SU-DHL-6 (cell line): ENCODE results near the gene C19orf25.

Experiments
- H2AFZ ChIP-seq: fragments of 200-600 bp; sonication (generic); 2 replicates; pipeline ENCODE4 v1.6.1; 2014; ENCODE audit warnings: low read depth, mild to moderate bottlenecking, moderate library complexity, mixed read lengths, antibody characterized with exemption, low read length; ENCODE audit not compliant: severe bottlenecking
- H3F3A ChIP-seq: fragments of 200-600 bp; shearing (Covaris generic); 2 replicates; pipeline ENCODE4 v1.6.0; 2016; ENCODE audit warnings: antibody characterized with exemption, mild to moderate bottlenecking; ENCODE audit not compliant: insufficient read depth
- H3K27ac ChIP-seq: fragments of 200-600 bp; sonication (generic); 2 replicates; pipeline ENCODE4 v1.5.1; 2016; ENCODE audit warnings: low read depth, mild to moderate bottlenecking, low read length, moderate library complexity, mixed read lengths
- H3K27me3 ChIP-seq: fragments of 200-600 bp; sonication (generic), shearing (Covaris generic); 2 replicates; pipeline ENCODE4 v1.6.0; 2014; ENCODE audit warnings: mild to moderate bottlenecking, low read length
- H3K36me3 ChIP-seq: fragments of 200-600 bp; sonication (generic); 2 replicates; pipeline ENCODE4 v1.6.1; 2014; ENCODE audit warnings: mild to moderate bottlenecking, low read length, mixed read lengths
- H3K4me2 ChIP-seq: fragments of 300-600, 200-600 bp; shearing (Covaris generic), sonication (generic); 2 replicates; pipeline ENCODE4 v1.6.0; 2014; ENCODE audit warnings: low read length, low read depth, mild to moderate bottlenecking; ENCODE audit not compliant: poor library complexity, severe bottlenecking
- H3K4me3 ChIP-seq: fragments of 200-600 bp; sonication (generic); 2 replicates; pipeline ENCODE4 v1.5.1; 2014; ENCODE audit warnings: antibody characterized with exemption, low read length, mild to moderate bottlenecking, mixed read lengths; ENCODE audit not compliant: insufficient read depth, poor library complexity, severe bottlenecking
- H3K79me2 ChIP-seq: fragments of 200-600 bp; sonication (generic); 2 replicates; pipeline ENCODE4 v1.6.1; 2014; ENCODE audit warnings: mild to moderate bottlenecking, low read length, moderate library complexity; ENCODE audit not compliant: insufficient read depth
- H3K9ac ChIP-seq: fragments of 200-600 bp; sonication (generic); 2 replicates; pipeline ENCODE4 v1.7.0; 2014; ENCODE audit warnings: mild to moderate bottlenecking, low read length
- H3K9me2 ChIP-seq: fragments of 200-600 bp; sonication (generic); replicated peaks from 2 replicates; pipeline ENCODE4 v1.6.1; 2014; ENCODE audit warnings: low read length; ENCODE audit not compliant: insufficient read depth
- H3K9me3 ChIP-seq: fragments of 200-600 bp; sonication (generic); 2 replicates; pipeline ENCODE4 v1.6.1; 2014; ENCODE audit warnings: low read length, mixed read lengths; ENCODE audit not compliant: insufficient read depth
- H4K20me1 ChIP-seq: fragments of 200-600 bp; sonication (generic); 2 replicates; pipeline ENCODE4 v1.6.1; 2014; ENCODE audit warnings: low read depth, mild to moderate bottlenecking, antibody characterized with exemption, low read length, moderate library complexity, mixed read lengths
- EZH2phosphoT487 ChIP-seq: fragments of 200-600 bp; sonication (generic), shearing (Covaris generic); conservative IDR thresholded peaks from 2 replicates; pipeline ENCODE4 v1.6.1; 2018; ENCODE audit warnings: mild to moderate bottlenecking, antibody characterized with exemption, low read length, moderate library complexity, mixed read lengths
- TF ChIP-seq, protein P1 (sequence below): fragments of 200-600 bp; sonication (generic); IDR thresholded peaks from one replicate; pipeline ENCODE4 v1.5.1; 2017; ENCODE audit warnings: antibody characterized with exemption, mild to moderate bottlenecking, low read length, moderate library complexity; ENCODE audit not compliant: insufficient read depth, poor library complexity, severe bottlenecking

Gene C19orf25

DNA sequence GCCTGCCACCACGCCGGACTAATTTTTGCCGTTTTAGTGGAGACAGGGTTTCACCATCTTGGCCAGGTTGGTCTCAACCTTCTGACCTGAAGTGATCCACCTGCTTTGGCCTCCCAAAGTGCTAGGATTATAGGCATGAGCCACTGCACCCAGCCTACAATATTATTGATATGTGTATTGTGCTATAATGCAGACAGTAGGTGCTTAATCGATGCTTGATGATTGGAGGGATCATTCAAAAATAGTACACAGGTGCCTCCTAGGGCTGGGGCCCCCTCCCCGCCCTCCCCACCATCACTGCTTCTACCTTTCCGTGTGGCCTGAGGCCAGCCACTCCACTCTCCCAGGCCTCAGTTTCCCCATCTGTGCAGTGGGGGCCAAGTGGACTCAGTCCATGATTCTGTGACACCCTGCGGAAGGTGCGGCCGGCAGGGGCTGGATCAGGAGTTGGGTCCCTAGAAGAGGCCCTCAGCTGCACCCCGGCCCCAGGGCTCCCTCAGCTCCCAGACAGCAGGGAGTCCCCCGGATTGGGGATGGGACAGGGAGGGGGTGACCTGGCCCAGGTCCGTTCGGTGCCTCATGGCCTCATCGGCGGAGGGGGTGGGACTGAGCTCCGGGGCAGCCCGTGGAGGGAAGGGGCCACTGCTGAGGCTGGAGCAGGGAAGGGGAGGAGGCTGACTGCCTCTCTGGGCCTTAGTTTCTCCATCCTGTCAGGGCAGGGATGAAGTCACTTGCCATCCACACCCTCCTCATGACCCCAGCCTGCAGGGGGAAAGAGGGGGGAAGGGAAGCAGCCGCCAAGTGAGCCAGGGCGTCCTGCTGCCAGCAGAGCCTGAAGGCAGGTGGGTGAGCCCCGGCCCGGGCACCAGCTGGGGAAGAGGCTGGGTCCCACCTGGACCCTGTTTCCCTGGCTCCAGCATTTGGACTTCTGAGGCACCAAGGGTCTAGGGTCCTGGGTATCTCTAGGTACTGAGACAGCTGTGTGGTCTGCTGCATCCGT lies 32.6 kb upstream of the C19orf25 start:
- Histone ChIP-seq H3K36me3 (no peaks in the 10 kb centered on the region), H2AFZ (no peak overlapping the region), H3K9me2 (no peaks in the 10 kb centered on the region), H3K9me3 (no peaks in the 10 kb centered on the region), H3F3A (no peaks in the 10 kb centered on the region), H3K79me2 (no peaks in the 10 kb centered on the region), H4K20me1 (no peaks in the 10 kb centered on the region), H3K27ac (no peak overlapping the region), H3K9ac (no peak overlapping the region), H3K4me3 (no peak overlapping the region), H3K27me3 (no peaks in the 10 kb centered on the region), H3K4me2 (no peak overlapping the region)
- TF ChIP-seq, protein P1, sequence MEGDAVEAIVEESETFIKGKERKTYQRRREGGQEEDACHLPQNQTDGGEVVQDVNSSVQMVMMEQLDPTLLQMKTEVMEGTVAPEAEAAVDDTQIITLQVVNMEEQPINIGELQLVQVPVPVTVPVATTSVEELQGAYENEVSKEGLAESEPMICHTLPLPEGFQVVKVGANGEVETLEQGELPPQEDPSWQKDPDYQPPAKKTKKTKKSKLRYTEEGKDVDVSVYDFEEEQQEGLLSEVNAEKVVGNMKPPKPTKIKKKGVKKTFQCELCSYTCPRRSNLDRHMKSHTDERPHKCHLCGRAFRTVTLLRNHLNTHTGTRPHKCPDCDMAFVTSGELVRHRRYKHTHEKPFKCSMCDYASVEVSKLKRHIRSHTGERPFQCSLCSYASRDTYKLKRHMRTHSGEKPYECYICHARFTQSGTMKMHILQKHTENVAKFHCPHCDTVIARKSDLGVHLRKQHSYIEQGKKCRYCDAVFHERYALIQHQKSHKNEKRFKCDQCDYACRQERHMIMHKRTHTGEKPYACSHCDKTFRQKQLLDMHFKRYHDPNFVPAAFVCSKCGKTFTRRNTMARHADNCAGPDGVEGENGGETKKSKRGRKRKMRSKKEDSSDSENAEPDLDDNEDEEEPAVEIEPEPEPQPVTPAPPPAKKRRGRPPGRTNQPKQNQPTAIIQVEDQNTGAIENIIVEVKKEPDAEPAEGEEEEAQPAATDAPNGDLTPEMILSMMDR: no peak
- no peak for TF ChIP-seq EZH2phosphoT487

GRCh38 chr19:1510807-1511206 lies 31.8 kb upstream of the C19orf25 start:
- Histone ChIP-seq H3K27ac (no peak overlapping the region), H3K9ac (no peak overlapping the region), H3K4me3 (no peak overlapping the region), H3K9me3 (no peaks in the 10 kb centered on the region), H3F3A (no peaks in the 10 kb centered on the region), H2AFZ (no peak overlapping the region), H4K20me1 (no peaks in the 10 kb centered on the region), H3K79me2 (no peaks in the 10 kb centered on the region), H3K36me3 (no peaks in the 10 kb centered on the region), H3K9me2 (no peaks in the 10 kb centered on the region), H3K27me3 (no peaks in the 10 kb centered on the region), H3K4me2 (no peak overlapping the region)
- TF ChIP-seq EZH2phosphoT487: no peak
- TF ChIP-seq, protein P1: no peak

- H3K9ac ChIP-seq: no peak overlapping the region
- H3K4me3 ChIP-seq: no peak overlapping the region
- no peak overlapping the region for H3K27ac ChIP-seq
- no peaks in the 10 kb centered on the region for H3K9me2 ChIP-seq
- no peaks in the 10 kb centered on the region for H3F3A ChIP-seq
- H3K4me2 ChIP-seq: no peak overlapping the region
- H2AFZ ChIP-seq: no peak overlapping the region
- H3K79me2 ChIP-seq: no peaks in the 10 kb centered on the region
- no peaks in the 10 kb centered on the region for H3K9me3 ChIP-seq
- no peaks in the 10 kb centered on the region for H4K20me1 ChIP-seq
- H3K36me3 ChIP-seq: no peaks in the 10 kb centered on the region
- no peaks in the 10 kb centered on the region for H3K27me3 ChIP-seq
- TF ChIP-seq EZH2phosphoT487: no peak
- TF ChIP-seq, protein P1: no peak
These were observed 31.4 kb upstream of the C19orf25 start for GRCh38 chr19:1510442-1510806.
